ENCODE data around the gene INPP5K.

INPP5K gene

GRCh38 chr17:1486802-1487695, 29.4 kb downstream of the INPP5K start:
- H3F3A ChIP-seq (ENCODE audit: insufficient read depth, low read length): 0 out of 2 replicates have a peak, but pooled peaks cover 3% of the 10 kb centered on the region
- TF ChIP-seq EZH2phosphoT487 (IDR thresholded peaks at IDR 0.05; ENCODE audit: low read length): no peak
- TF ChIP-seq EZH2 (optimal IDR thresholded peaks at IDR 0.05; ENCODE audit: low read depth, low read length): no peak
- no peak for TF ChIP-seq CTCF (IDR thresholded peaks at IDR 0.05; ENCODE audit: low read length)
- H3K4me1 ChIP-seq (ENCODE audit: low read length): peaks cover 14% of the 10 kb centered on the region; the same call in 1 of the 2 replicates
- H3K79me2 ChIP-seq (ENCODE audit: low read length): peaks cover 13% of the 10 kb centered on the region
- no peak for DNase-seq
- no peaks in the 10 kb centered on the region for H4K20me1 ChIP-seq (ENCODE audit: insufficient read depth, low read length)
- H3K9me2 ChIP-seq (replicated peaks; ENCODE audit: insufficient read depth, low read length): no peaks in the 10 kb centered on the region
- no peak overlapping the region for H3K27ac ChIP-seq (ENCODE audit: low read length)
- no peaks in the 10 kb centered on the region for H3K36me3 ChIP-seq (replicated peaks; ENCODE audit: insufficient read depth, low read length)
- no peaks in the 10 kb centered on the region for H3K9me3 ChIP-seq (replicated peaks; ENCODE audit: insufficient read depth, low read length)
- H3K4me2 ChIP-seq (ENCODE audit: low read depth, low read length): peak overlapping the region; percentile 74; the same call in 1 of the 2 replicates
- no peaks in the 10 kb centered on the region for H3K27me3 ChIP-seq (replicated peaks; ENCODE audit: insufficient read depth, low read length)
- H2AFZ ChIP-seq (ENCODE audit: low read length): no peak overlapping the region
- peak overlapping the region; percentile 58; the same call in 1 of the 2 replicates for H3K4me3 ChIP-seq (ENCODE audit: low read length)
- H3K9ac ChIP-seq (ENCODE audit: low read length): no peak overlapping the region

- DNase-seq: peak; percentile 30
- peak overlapping the region; percentile 86 for H2AFZ ChIP-seq (ENCODE audit: low read length)
- peaks cover 13% of the 10 kb centered on the region for H3K79me2 ChIP-seq (ENCODE audit: low read length)
- no peaks in the 10 kb centered on the region for H3K9me3 ChIP-seq (replicated peaks; ENCODE audit: insufficient read depth, low read length)
- TF ChIP-seq EZH2phosphoT487 (IDR thresholded peaks at IDR 0.05; ENCODE audit: low read length) (no peak), EZH2 (optimal IDR thresholded peaks at IDR 0.05; ENCODE audit: low read depth, low read length) (no peak), CTCF (IDR thresholded peaks at IDR 0.05; ENCODE audit: low read length) (no peak)
- H3K4me1 ChIP-seq (ENCODE audit: low read length): peaks cover 14% of the 10 kb centered on the region; the same call in 1 of the 2 replicates
- peak overlapping the region; percentile 94 for H3K4me2 ChIP-seq (ENCODE audit: low read depth, low read length)
- H3K9me2 ChIP-seq (replicated peaks; ENCODE audit: insufficient read depth, low read length): no peaks in the 10 kb centered on the region
- H4K20me1 ChIP-seq (ENCODE audit: insufficient read depth, low read length): no peaks in the 10 kb centered on the region
- H3K4me3 ChIP-seq (ENCODE audit: low read length): peak overlapping the region; percentile 80
- H3K9ac ChIP-seq (ENCODE audit: low read length): peak overlapping the region; percentile 70
- H3K27me3 ChIP-seq (replicated peaks; ENCODE audit: insufficient read depth, low read length): no peaks in the 10 kb centered on the region
- H3F3A ChIP-seq (ENCODE audit: insufficient read depth, low read length): 0 out of 2 replicates have a peak, but pooled peaks cover 3% of the 10 kb centered on the region
- H3K36me3 ChIP-seq (replicated peaks; ENCODE audit: insufficient read depth, low read length): no peaks in the 10 kb centered on the region
- peak overlapping the region; percentile 18; the same call in 1 of the 2 replicates for H3K27ac ChIP-seq (ENCODE audit: low read length)
These were observed 30.7 kb downstream of the INPP5K start for GRCh38 chr17:1485423-1486376.

- Histone ChIP-seq H3K4me3 (ENCODE audit: low read length) (peak overlapping the region; percentile 80), H3K9me2 (replicated peaks; ENCODE audit: insufficient read depth, low read length) (no peaks in the 10 kb centered on the region), H4K20me1 (ENCODE audit: insufficient read depth, low read length) (no peaks in the 10 kb centered on the region), H3K27me3 (replicated peaks; ENCODE audit: insufficient read depth, low read length) (no peaks in the 10 kb centered on the region), H3K79me2 (ENCODE audit: low read length) (peaks cover 11% of the 10 kb centered on the region), H3K9ac (ENCODE audit: low read length) (peak overlapping the region; percentile 56), H3K4me2 (ENCODE audit: low read depth, low read length) (peak overlapping the region; percentile 94), H3F3A (ENCODE audit: insufficient read depth, low read length) (0 out of 2 replicates have a peak, but pooled peaks cover 1% of the 10 kb centered on the region), H3K27ac (ENCODE audit: low read length) (peak overlapping the region; percentile 18; the same call in 1 of the 2 replicates), H2AFZ (ENCODE audit: low read length) (peak overlapping the region; percentile 55), H3K4me1 (ENCODE audit: low read length) (peaks cover 11% of the 10 kb centered on the region; the same call in 1 of the 2 replicates), H3K9me3 (replicated peaks; ENCODE audit: insufficient read depth, low read length) (no peaks in the 10 kb centered on the region), H3K36me3 (replicated peaks; ENCODE audit: insufficient read depth, low read length) (no peaks in the 10 kb centered on the region)
- DNase-seq: peak; percentile 50
- TF ChIP-seq CTCF (IDR thresholded peaks at IDR 0.05; ENCODE audit: low read length) (no peak), EZH2 (optimal IDR thresholded peaks at IDR 0.05; ENCODE audit: low read depth, low read length) (no peak), EZH2phosphoT487 (IDR thresholded peaks at IDR 0.05; ENCODE audit: low read length) (no peak)
These were observed 31.6 kb downstream of the INPP5K start for GRCh38 chr17:1484676-1485422.

Data from MM.1S (cell line).